ENCODE results near the gene ABCF2. TPM values are rescaled to one million over a fixed set of nuclear protein-coding genes. Genes with fewer than 3 reads are reported as not detected.

Gene ABCF2
- total and polyA plus RNA-seq, 2 of the 13 experiments (the other 11 are each of a cell fraction or from before 2014, with no cell fraction given), result 16.3 to 42.5 TPM

DNA sequence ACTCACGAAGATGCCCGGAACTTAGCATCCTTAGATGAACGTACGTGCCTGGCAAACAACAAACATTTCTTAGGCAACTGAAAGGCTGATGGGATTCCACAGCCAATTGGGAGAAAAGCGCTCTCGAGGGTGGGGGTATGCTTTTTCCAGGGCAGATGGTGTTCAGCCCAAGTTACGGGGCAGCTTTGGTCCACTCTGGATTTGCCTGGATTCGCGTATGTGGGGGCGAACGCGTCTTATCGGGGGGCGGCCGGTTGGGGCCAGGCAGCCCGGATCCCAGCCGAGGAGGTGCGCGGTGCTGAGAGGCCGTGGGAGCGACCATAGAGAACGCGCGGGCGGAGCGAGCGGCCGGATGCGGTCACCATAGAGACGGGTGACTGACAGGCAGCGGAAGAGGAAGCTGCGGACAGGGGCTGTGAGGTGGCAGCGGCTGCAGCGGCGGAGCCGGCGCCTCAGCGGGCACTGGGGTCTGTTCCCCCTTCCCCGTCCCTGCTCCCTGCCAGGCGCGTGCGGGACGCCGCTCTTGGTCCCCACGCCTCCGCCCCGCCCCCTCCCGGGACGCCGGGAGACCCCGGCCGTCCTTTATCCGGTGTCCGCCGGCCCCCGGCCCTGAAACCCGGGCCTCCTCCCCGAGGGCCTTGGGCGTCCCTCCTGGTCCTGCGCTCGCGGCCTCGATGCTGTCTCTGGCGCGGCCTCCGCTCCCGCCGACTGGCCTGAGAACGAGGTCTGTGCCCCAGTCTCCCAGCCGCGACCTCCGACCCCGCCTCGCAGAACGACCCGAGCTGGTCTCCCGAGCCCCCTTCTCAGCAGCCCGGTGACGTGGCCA, 5.3 kb upstream of the ABCF2 start, which contains the start of gene CHPF2 (continued):
- TF ChIP-seq ZBTB3 (CRISPR knock-in tag; IDR thresholded peaks at IDR 0.05; ENCODE audit: borderline replicate concordance, low read depth) (no peak), TARDBP (CRISPR knock-in tag; IDR thresholded peaks at IDR 0.05) (no peak)

DNA sequence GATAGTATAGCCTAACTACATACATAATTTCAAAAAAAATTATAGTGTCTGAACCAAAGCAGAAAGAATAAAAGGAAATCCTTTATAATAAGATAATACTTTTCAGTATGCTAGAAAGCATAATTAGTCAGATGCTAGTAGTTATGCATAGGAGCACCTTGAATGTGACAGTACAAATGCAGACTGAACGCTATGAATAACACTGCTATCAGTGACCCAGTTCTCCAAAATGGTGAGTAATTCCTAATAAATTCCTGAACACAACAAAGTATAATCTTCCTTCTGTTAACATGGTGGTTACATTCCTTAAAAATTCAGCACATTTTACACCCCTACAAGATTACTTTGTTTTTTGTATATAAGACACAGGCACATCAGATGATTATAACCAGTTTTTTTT, 4.1 kb upstream of the ABCF2 start:
- POLR2A ChIA-PET, result no interaction called here
- no peak overlapping the region for H2AFZ ChIP-seq (ENCODE audit: low read length)
- DNase-seq (ENCODE audit: low spot score), result no peak
- peaks cover 12% of the 10 kb centered on the region; the same call in 1 of the 2 replicates for H4K20me1 ChIP-seq (ENCODE audit: insufficient read depth, low read length)
- H3K4me1 ChIP-seq (ENCODE audit: insufficient read depth, low read length), result peaks cover 36% of the 10 kb centered on the region
- H3K79me2 ChIP-seq (ENCODE audit: insufficient read depth, low read length), result peaks cover 29% of the 10 kb centered on the region
- H3K27me3 ChIP-seq (ENCODE audit: control insufficient read depth in 1 of 2, insufficient read depth in 2 of 2, low read length in 2 of 2), result no peaks in the 10 kb centered on the region; a peak in 1 of 5 replicates
- in situ Hi-C loops (cut with HindIII; ENCODE audit: extremely low pct_ligation_motif_present, low pct_unique_long_range_greater_than_20kb) (no loop called here), intact Hi-C loops (cut with micrococcal nuclease; ENCODE audit: unreplicated experiment) (no loop called here)
- TF ChIP-seq PPARG (CRISPR knock-in tag; conservative IDR thresholded peaks at IDR 0.05), result no peak
- TF ChIP-seq ZNF383 (CRISPR knock-in tag; IDR thresholded peaks at IDR 0.05; ENCODE audit: borderline replicate concordance), result no peak
- TF ChIP-seq U2AF2 (IDR thresholded peaks at IDR 0.05; ENCODE audit: low read depth, low read length), result no peak
- TF ChIP-seq AGO1 (IDR thresholded peaks at IDR 0.05; ENCODE audit: low read depth, low read length, poor library complexity, severe bottlenecking), result no peak
- TF ChIP-seq, protein P1, sequence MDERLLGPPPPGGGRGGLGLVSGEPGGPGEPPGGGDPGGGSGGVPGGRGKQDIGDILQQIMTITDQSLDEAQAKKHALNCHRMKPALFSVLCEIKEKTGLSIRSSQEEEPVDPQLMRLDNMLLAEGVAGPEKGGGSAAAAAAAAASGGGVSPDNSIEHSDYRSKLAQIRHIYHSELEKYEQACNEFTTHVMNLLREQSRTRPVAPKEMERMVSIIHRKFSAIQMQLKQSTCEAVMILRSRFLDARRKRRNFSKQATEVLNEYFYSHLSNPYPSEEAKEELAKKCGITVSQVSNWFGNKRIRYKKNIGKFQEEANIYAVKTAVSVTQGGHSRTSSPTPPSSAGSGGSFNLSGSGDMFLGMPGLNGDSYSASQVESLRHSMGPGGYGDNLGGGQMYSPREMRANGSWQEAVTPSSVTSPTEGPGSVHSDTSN (CRISPR knock-in tag; IDR thresholded peaks at IDR 0.05), result no peak
- TF ChIP-seq, protein P2, sequence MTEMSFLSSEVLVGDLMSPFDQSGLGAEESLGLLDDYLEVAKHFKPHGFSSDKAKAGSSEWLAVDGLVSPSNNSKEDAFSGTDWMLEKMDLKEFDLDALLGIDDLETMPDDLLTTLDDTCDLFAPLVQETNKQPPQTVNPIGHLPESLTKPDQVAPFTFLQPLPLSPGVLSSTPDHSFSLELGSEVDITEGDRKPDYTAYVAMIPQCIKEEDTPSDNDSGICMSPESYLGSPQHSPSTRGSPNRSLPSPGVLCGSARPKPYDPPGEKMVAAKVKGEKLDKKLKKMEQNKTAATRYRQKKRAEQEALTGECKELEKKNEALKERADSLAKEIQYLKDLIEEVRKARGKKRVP (CRISPR knock-in tag; IDR thresholded peaks at IDR 0.05), result no peak
- TF ChIP-seq, protein P3, sequence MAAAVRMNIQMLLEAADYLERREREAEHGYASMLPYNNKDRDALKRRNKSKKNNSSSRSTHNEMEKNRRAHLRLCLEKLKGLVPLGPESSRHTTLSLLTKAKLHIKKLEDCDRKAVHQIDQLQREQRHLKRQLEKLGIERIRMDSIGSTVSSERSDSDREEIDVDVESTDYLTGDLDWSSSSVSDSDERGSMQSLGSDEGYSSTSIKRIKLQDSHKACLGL (CRISPR knock-in tag; IDR thresholded peaks at IDR 0.05), result no peak
- TF ChIP-seq ZNF790 (CRISPR knock-in tag; IDR thresholded peaks at IDR 0.05; ENCODE audit: borderline replicate concordance), result no peak
- TF ChIP-seq ISL2 (CRISPR knock-in tag; IDR thresholded peaks at IDR 0.05), result no peak
- TF ChIP-seq, protein P4, sequence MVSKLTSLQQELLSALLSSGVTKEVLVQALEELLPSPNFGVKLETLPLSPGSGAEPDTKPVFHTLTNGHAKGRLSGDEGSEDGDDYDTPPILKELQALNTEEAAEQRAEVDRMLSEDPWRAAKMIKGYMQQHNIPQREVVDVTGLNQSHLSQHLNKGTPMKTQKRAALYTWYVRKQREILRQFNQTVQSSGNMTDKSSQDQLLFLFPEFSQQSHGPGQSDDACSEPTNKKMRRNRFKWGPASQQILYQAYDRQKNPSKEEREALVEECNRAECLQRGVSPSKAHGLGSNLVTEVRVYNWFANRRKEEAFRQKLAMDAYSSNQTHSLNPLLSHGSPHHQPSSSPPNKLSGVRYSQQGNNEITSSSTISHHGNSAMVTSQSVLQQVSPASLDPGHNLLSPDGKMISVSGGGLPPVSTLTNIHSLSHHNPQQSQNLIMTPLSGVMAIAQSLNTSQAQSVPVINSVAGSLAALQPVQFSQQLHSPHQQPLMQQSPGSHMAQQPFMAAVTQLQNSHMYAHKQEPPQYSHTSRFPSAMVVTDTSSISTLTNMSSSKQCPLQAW (CRISPR knock-in tag; IDR thresholded peaks at IDR 0.05), result no peak
- TF ChIP-seq ZSCAN25 (CRISPR knock-in tag; IDR thresholded peaks at IDR 0.05), result no peak
- TF ChIP-seq ZNF564 (CRISPR knock-in tag; IDR thresholded peaks at IDR 0.05), result no peak
- no peaks in the 10 kb centered on the region for H3K9me3 ChIP-seq (ENCODE audit: low read length)
- CTCF ChIA-PET (ENCODE audit: low intra/inter-chr PET ratio, low total read pairs), result no interaction called here
- no peak overlapping the region for H3K27ac ChIP-seq (ENCODE audit: extremely low read length, insufficient read depth, low read length)
- peak overlapping the region; percentile 96; the same call in 1 of the 2 replicates for H3K4me2 ChIP-seq (ENCODE audit: low read depth, low read length)
- WGBS (ENCODE audit: low lambda C conversion rate), result 50% methylated on average over 1 of the region's 1 CpG
- H3K9ac ChIP-seq (ENCODE audit: insufficient read depth, low read depth, low read length), result no peak overlapping the region
- ATAC-seq, result no peak
- BruUV-seq (replicated peaks), result no TSS peak
- FAIRE-seq, result no peak
- peaks cover 4 to 16% of the 10 kb centered on the region in 2 experiments; a peak in 1 of 5 replicates for H3K36me3 ChIP-seq (replicated peaks in 1 of 2; ENCODE audit: control insufficient read depth in 1 of 2, insufficient read depth in 2 of 2, low read length in 2 of 2)
- H3K4me3 ChIP-seq (replicated peaks in 1 of 3; ENCODE audit: insufficient read depth in 1 of 3, low read depth in 2 of 3, low read length in 3 of 3), result no peak overlapping the region
